Fibroblast of lung (primary cell): ENCODE data around the gene LANCL1.

ENCODE experiments used
- EZH2 ChIP-seq: IDR thresholded peaks from 2 replicates; pipeline ENCODE4 v1.5.1; 2012; ENCODE audit warnings: low read length, control low read depth, mild to moderate bottlenecking; ENCODE audit errors: missing control alignments
- TF ChIP-seq, protein P1 (sequence below), 2 donors: IDR thresholded peaks in 1 of 2; conservative IDR thresholded peaks in 1 of 2; 1 replicate in 1 of 2; 2 replicates in 1 of 2; pipeline ENCODE4 v1.5.1; 2011 to 2012; ENCODE audit warnings: low read length in 2 of 2, control low read depth in 1 of 2, inconsistent platforms in 1 of 2, low read depth in 1 of 2, mild to moderate bottlenecking in 1 of 2

DNA sequence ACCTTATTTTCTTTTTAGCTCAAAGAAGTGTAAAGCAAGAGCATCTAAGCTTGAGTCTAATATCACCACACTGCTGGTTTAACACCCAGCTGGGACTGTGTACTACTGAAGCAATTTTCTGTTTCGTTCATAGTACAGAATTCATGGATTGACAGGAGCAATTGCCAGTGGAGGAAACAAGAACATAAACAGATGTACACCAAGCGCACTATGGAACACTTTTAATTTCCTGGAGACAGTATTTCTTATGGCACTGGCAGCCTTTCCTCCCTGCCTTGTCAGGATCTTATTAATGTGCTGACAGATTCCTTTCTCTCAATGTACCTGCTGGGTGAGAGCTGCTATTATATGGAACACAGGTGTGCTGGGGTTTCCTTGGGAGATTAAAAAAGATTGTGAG, 4.2 kb upstream of the LANCL1 start:
- TF ChIP-seq, protein P1, sequence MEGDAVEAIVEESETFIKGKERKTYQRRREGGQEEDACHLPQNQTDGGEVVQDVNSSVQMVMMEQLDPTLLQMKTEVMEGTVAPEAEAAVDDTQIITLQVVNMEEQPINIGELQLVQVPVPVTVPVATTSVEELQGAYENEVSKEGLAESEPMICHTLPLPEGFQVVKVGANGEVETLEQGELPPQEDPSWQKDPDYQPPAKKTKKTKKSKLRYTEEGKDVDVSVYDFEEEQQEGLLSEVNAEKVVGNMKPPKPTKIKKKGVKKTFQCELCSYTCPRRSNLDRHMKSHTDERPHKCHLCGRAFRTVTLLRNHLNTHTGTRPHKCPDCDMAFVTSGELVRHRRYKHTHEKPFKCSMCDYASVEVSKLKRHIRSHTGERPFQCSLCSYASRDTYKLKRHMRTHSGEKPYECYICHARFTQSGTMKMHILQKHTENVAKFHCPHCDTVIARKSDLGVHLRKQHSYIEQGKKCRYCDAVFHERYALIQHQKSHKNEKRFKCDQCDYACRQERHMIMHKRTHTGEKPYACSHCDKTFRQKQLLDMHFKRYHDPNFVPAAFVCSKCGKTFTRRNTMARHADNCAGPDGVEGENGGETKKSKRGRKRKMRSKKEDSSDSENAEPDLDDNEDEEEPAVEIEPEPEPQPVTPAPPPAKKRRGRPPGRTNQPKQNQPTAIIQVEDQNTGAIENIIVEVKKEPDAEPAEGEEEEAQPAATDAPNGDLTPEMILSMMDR (conservative IDR thresholded peaks at IDR 0.05 in 1 of 2, IDR thresholded peaks at IDR 0.05 in 1 of 2; ENCODE audit: low read depth in 1 of 2, low read length in 2 of 2) = no peak
- no peak for TF ChIP-seq EZH2
